Neural cell (in vitro differentiated cells): ENCODE data around the gene BAX. TPM values are rescaled to one million over a fixed set of nuclear protein-coding genes. Genes with fewer than 3 reads are reported as not detected.

Experiments
- H2AFZ ChIP-seq: fragments of 200-600, 300-800 bp; sonication (generic), shearing (Covaris generic); 2 replicates; pipeline ENCODE4 v1.6.0; 2014; ENCODE audit warnings: low read depth, mild to moderate bottlenecking, antibody characterized with exemption, low read length, moderate library complexity
- H3F3A ChIP-seq: fragments of 200-600 bp; shearing (Covaris generic); 2 replicates; pipeline ENCODE4 v1.6.1; 2016; ENCODE audit warnings: mild to moderate bottlenecking, moderate library complexity, mixed read lengths, antibody characterized with exemption, low read length; ENCODE audit not compliant: insufficient read depth, poor library complexity, severe bottlenecking
- H3K27ac ChIP-seq: fragments of 200-600, 300-800 bp; sonication (generic), shearing (Covaris generic); 2 replicates; pipeline ENCODE4 v1.5.1; 2014; ENCODE audit warnings: mild to moderate bottlenecking, low read length, moderate library complexity
- H3K27me3 ChIP-seq: fragments of 300-800, 200-600 bp; sonication (generic), shearing (Covaris generic); 2 replicates; pipeline ENCODE4 v1.6.0; 2014; ENCODE audit warnings: mild to moderate bottlenecking, low read depth, low read length, moderate library complexity; ENCODE audit not compliant: insufficient read depth
- H3K36me3 ChIP-seq: fragments of 300-800, 200-600 bp; sonication (generic), shearing (Covaris generic); 2 replicates; pipeline ENCODE4 v1.5.1; 2014; ENCODE audit warnings: mild to moderate bottlenecking, antibody characterized with exemption, low read length, moderate library complexity; ENCODE audit not compliant: insufficient read depth
- H3K4me2 ChIP-seq: fragments of 300-800, 200-600 bp; sonication (generic), shearing (Covaris generic); 2 replicates; pipeline ENCODE4 v1.6.0; 2014; ENCODE audit warnings: mild to moderate bottlenecking, low read length
- H3K4me3 ChIP-seq: fragments of 300-800, 200-600 bp; sonication (generic), shearing (Covaris generic); 2 replicates; pipeline ENCODE4 v1.5.1; 2014; ENCODE audit warnings: mild to moderate bottlenecking, low read length, moderate library complexity
- H3K79me2 ChIP-seq: fragments of 200-600 bp; shearing (Covaris generic); replicated peaks from 2 replicates; pipeline ENCODE4 v1.6.0; 2014; ENCODE audit warnings: mild to moderate bottlenecking, low read length, moderate library complexity; ENCODE audit not compliant: insufficient read depth
- H3K9ac ChIP-seq: fragments of 300-800, 200-600 bp; sonication (generic), shearing (Covaris generic); 2 replicates; pipeline ENCODE4 v1.6.1; 2016; ENCODE audit warnings: mild to moderate bottlenecking, low read length, mixed read lengths
- H3K9me2 ChIP-seq: fragments of 200-600 bp; shearing (Covaris generic); 2 replicates; pipeline ENCODE4 v1.6.1; 2016; ENCODE audit warnings: mild to moderate bottlenecking, low read length, mixed read lengths; ENCODE audit not compliant: insufficient read depth
- H3K9me3 ChIP-seq: fragments of 200-600, 300-800 bp; sonication (generic), shearing (Covaris generic); 2 replicates; pipeline ENCODE4 v1.6.1; 2016; ENCODE audit warnings: mild to moderate bottlenecking, mixed run types, low read length, moderate library complexity, mixed read lengths
- H4K20me1 ChIP-seq: fragments of 200-600 bp; shearing (Covaris generic); 2 replicates; pipeline ENCODE4 v1.6.1; 2016; ENCODE audit warnings: mild to moderate bottlenecking, mixed run types; ENCODE audit not compliant: insufficient read depth
- EP300 ChIP-seq: fragments of 450-650 bp; conservative IDR thresholded peaks from 2 replicates; pipeline ENCODE4 v1.6.1; 2014; ENCODE audit warnings: antibody characterized with exemption, mild to moderate bottlenecking, moderate library complexity; ENCODE audit not compliant: poor library complexity, severe bottlenecking
- EZH2 ChIP-seq: fragments of 200-600, 300-800 bp; shearing (Covaris generic), sonication (generic); IDR thresholded peaks from 2 replicates; pipeline ENCODE4 v1.6.1; 2014; ENCODE audit warnings: antibody characterized with exemption, low read length, borderline replicate concordance, mild to moderate bottlenecking; ENCODE audit not compliant: insufficient read depth, poor library complexity, severe bottlenecking
- MXI1 ChIP-seq: fragments of 450-650 bp; conservative IDR thresholded peaks from 2 replicates; pipeline ENCODE4 v1.6.1; 2014; ENCODE audit warnings: antibody characterized with exemption, mild to moderate bottlenecking; ENCODE audit not compliant: poor library complexity, severe bottlenecking
- POLR2AphosphoS5 ChIP-seq: IDR thresholded peaks from 2 replicates; pipeline ENCODE4 v1.6.1; 2012
- RAD21 ChIP-seq: fragments of 450-650 bp; conservative IDR thresholded peaks from 2 replicates; pipeline ENCODE4 v1.6.1; 2014; ENCODE audit warnings: antibody characterized with exemption, mild to moderate bottlenecking, moderate library complexity
- SMC3 ChIP-seq: fragments of 450-650 bp; conservative IDR thresholded peaks from 2 replicates; pipeline ENCODE4 v1.6.1; 2014; ENCODE audit warnings: antibody characterized with exemption, mild to moderate bottlenecking, moderate library complexity; ENCODE audit not compliant: poor library complexity
- TAF1 ChIP-seq: IDR thresholded peaks from 2 replicates; pipeline ENCODE4 v1.6.1; 2012; ENCODE audit warnings: low read depth
- polyA plus RNA-seq: library from polyadenylated mRNA; depleted of rRNA; stranded (reverse); fragments of >200 nt; gene quantifications from 2 replicates; pipeline ENCODE4 v1.2.3, GENCODE V29; 2014
- TF ChIP-seq, protein P1 (sequence below): fragments of 450-650 bp; IDR thresholded peaks from 2 replicates; pipeline ENCODE4 v1.5.1; 2014; ENCODE audit warnings: antibody characterized with exemption, mild to moderate bottlenecking, moderate library complexity; ENCODE audit not compliant: poor library complexity, severe bottlenecking
- TF ChIP-seq, protein P2 (sequence below): IDR thresholded peaks from 2 replicates; pipeline ENCODE4 v1.6.1; 2012; ENCODE audit warnings: borderline replicate concordance

BAX gene
- polyA plus RNA-seq, 1 donor from 2014 or later: 71.9 TPM

DNA sequence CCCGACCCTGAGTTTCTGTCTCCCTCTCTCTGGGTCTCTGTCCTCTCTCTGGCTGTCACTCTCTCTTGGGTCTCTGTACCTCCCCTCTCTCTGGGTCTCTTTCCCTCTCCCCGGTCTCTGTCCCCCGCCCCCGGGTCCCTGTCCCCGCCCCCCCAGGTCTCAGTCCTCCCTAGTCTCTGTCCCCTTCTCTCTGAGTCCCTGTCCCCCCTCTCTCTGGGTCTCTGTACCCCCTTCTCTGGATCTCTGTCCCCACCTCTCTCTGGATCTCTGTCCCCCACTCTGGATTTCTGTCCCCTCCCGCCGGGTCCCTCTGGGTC is 8.1 kb downstream of the BAX start:
- Histone ChIP-seq H3K9me3 (no peaks in the 10 kb centered on the region), H4K20me1 (no peaks in the 10 kb centered on the region), H3F3A (no peaks in the 10 kb centered on the region), H3K9me2 (no peaks in the 10 kb centered on the region), H3K27me3 (no peaks in the 10 kb centered on the region), H3K27ac (no peak overlapping the region), H3K9ac (no peak overlapping the region), H3K36me3 (no peaks in the 10 kb centered on the region), H2AFZ (no peak overlapping the region), H3K79me2 (peaks cover 6% of the 10 kb centered on the region), H3K4me2 (no peak overlapping the region), H3K4me3 (no peak overlapping the region)
- TF ChIP-seq, protein P1, sequence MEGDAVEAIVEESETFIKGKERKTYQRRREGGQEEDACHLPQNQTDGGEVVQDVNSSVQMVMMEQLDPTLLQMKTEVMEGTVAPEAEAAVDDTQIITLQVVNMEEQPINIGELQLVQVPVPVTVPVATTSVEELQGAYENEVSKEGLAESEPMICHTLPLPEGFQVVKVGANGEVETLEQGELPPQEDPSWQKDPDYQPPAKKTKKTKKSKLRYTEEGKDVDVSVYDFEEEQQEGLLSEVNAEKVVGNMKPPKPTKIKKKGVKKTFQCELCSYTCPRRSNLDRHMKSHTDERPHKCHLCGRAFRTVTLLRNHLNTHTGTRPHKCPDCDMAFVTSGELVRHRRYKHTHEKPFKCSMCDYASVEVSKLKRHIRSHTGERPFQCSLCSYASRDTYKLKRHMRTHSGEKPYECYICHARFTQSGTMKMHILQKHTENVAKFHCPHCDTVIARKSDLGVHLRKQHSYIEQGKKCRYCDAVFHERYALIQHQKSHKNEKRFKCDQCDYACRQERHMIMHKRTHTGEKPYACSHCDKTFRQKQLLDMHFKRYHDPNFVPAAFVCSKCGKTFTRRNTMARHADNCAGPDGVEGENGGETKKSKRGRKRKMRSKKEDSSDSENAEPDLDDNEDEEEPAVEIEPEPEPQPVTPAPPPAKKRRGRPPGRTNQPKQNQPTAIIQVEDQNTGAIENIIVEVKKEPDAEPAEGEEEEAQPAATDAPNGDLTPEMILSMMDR: no peak
- TF ChIP-seq EP300 (no peak), SMC3 (no peak), RAD21 (no peak), TAF1 (no peak), MXI1 (no peak), EZH2 (no peak), POLR2AphosphoS5 (no peak)
- TF ChIP-seq, protein P2, sequence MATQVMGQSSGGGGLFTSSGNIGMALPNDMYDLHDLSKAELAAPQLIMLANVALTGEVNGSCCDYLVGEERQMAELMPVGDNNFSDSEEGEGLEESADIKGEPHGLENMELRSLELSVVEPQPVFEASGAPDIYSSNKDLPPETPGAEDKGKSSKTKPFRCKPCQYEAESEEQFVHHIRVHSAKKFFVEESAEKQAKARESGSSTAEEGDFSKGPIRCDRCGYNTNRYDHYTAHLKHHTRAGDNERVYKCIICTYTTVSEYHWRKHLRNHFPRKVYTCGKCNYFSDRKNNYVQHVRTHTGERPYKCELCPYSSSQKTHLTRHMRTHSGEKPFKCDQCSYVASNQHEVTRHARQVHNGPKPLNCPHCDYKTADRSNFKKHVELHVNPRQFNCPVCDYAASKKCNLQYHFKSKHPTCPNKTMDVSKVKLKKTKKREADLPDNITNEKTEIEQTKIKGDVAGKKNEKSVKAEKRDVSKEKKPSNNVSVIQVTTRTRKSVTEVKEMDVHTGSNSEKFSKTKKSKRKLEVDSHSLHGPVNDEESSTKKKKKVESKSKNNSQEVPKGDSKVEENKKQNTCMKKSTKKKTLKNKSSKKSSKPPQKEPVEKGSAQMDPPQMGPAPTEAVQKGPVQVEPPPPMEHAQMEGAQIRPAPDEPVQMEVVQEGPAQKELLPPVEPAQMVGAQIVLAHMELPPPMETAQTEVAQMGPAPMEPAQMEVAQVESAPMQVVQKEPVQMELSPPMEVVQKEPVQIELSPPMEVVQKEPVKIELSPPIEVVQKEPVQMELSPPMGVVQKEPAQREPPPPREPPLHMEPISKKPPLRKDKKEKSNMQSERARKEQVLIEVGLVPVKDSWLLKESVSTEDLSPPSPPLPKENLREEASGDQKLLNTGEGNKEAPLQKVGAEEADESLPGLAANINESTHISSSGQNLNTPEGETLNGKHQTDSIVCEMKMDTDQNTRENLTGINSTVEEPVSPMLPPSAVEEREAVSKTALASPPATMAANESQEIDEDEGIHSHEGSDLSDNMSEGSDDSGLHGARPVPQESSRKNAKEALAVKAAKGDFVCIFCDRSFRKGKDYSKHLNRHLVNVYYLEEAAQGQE: no peak

DNA sequence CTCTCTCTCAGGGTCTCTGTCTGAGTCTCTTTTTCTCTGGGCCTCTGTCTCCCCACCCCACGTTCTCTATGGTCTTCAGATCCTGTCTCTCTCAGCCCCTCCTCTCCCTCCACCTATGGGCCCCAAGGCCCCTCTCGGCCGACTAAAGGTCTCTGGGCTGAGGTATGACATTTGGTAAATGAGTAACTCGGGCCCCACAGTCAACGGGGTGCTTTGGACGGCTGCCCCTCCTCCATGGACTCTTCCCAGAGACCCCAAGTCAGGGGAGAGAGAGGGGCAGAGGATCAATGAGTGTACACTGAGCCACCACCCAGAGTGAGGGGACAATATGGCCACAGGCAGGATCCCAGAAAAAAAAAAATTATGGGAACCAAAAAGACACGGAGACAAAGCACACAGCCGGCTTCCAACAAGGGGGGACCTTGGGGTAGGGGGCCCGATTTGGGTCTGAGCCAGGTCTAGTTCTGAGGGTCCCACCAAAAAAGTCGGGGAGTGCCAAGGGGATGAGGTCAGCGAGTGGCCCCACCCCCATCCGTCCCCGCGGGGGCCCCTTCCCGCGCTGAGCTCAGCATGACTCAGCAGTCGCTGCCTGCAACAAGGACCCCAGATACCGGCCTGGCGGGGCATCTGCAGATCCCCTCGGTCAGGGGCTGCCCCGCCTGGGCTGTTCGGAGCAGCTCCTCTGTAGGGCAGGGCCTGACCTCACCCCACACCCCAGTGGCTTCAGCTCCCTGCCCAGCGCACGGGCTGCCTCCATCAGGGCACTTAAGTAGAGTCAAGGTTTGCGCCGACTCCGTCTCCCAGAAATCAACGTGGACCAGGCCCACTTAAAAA is 8.9 kb downstream of the BAX start:
- H2AFZ ChIP-seq: no peak overlapping the region
- peak overlapping the region; percentile 80 for H3K4me3 ChIP-seq
- H4K20me1 ChIP-seq: no peaks in the 10 kb centered on the region
- H3K27me3 ChIP-seq: no peaks in the 10 kb centered on the region
- no peak overlapping the region for H3K27ac ChIP-seq
- no peaks in the 10 kb centered on the region for H3K9me2 ChIP-seq
- H3K9ac ChIP-seq: no peak overlapping the region
- no peaks in the 10 kb centered on the region for H3K36me3 ChIP-seq
- no peak overlapping the region for H3K4me2 ChIP-seq
- H3K79me2 ChIP-seq: peaks cover 6% of the 10 kb centered on the region
- TF ChIP-seq RAD21 (no peak), EZH2 (no peak), EP300 (no peak), TAF1 (no peak), SMC3 (no peak), POLR2AphosphoS5 (no peak)
- TF ChIP-seq, protein P2: no peak
- TF ChIP-seq, protein P1: no peak
- H3F3A ChIP-seq: no peaks in the 10 kb centered on the region
- H3K9me3 ChIP-seq: no peaks in the 10 kb centered on the region
